ENCODE results near the gene CEP192.
"Not testable (repeated sequence)": the region's sequence is repeated elsewhere in the genome, so short reads cannot be mapped to it uniquely, and the experiment has no call there.

The CEP192 gene

GRCh38 chr18:12968619-12969018 is 22.5 kb upstream of the CEP192 start:
- CTCF ChIA-PET, result no interaction called here
- Mint-ChIP-seq H3K27me3 (no peaks in the 10 kb centered on the region), H3K36me3 (peaks cover 47% of the 10 kb centered on the region), H3K4me3 (no peak overlapping the region), H3K4me1 (peaks cover 22% of the 10 kb centered on the region), H3K9me3 (no peaks in the 10 kb centered on the region), H3K27ac (peak overlapping the region; percentile 9)
- DNase-seq, result no peak

GRCh38 chr18:12973562-12974213 is 17.5 kb upstream of the CEP192 start:
- peak overlapping the region; percentile 0 for H3K27ac Mint-ChIP-seq

GRCh38 chr18:12975488-12975887 is 15.7 kb upstream of the CEP192 start:
- H3K27me3 Mint-ChIP-seq, result no peaks in the 10 kb centered on the region
- no peak overlapping the region for H3K4me3 Mint-ChIP-seq
- H3K4me1 Mint-ChIP-seq, result no peaks in the 10 kb centered on the region
- no peaks in the 10 kb centered on the region for H3K9me3 Mint-ChIP-seq
- peak overlapping the region; percentile 12 for H3K27ac Mint-ChIP-seq
- H3K36me3 Mint-ChIP-seq, result peaks cover 44% of the 10 kb centered on the region
- CTCF ChIA-PET, result no interaction called here
- DNase-seq, result no peak

More at GRCh38 chr18:12973562-12974213, 17.5 kb upstream of the CEP192 start:
- Mint-ChIP-seq H3K4me3 (no peak overlapping the region), H3K36me3 (peaks cover 49% of the 10 kb centered on the region), H3K27me3 (no peaks in the 10 kb centered on the region), H3K9me3 (no peaks in the 10 kb centered on the region), H3K4me1 (peaks cover 11% of the 10 kb centered on the region)
- DNase-seq, result no peak
- CTCF ChIA-PET, result interaction anchor here (1.4 kb wide), 1 partner anchor 11 kb away, joined by 6 read pairs; no protein-coding TSS in a partner anchor

- no peak for DNase-seq
- H3K4me3 Mint-ChIP-seq, result no peak overlapping the region
- H3K36me3 Mint-ChIP-seq, result peaks cover 41% of the 10 kb centered on the region
- CTCF ChIA-PET, result no interaction called here
- H3K4me1 Mint-ChIP-seq, result no peaks in the 10 kb centered on the region
- no peaks in the 10 kb centered on the region for H3K9me3 Mint-ChIP-seq
- no peaks in the 10 kb centered on the region for H3K27me3 Mint-ChIP-seq
- no peak overlapping the region for H3K27ac Mint-ChIP-seq
Observed at GRCh38 chr18:12976305-12976704, 14.9 kb upstream of the CEP192 start.

GRCh38 chr18:12980065-12980464 is 11.1 kb upstream of the CEP192 start:
- H3K36me3 Mint-ChIP-seq, result peaks cover 29% of the 10 kb centered on the region
- H3K27ac Mint-ChIP-seq, H3K4me3 Mint-ChIP-seq, H3K9me3 Mint-ChIP-seq, H3K27me3 Mint-ChIP-seq, DNase-seq, H3K4me1 Mint-ChIP-seq, CTCF ChIA-PET: not testable (repeated sequence)

GRCh38 chr18:12989397-12990122 is 1.6 kb upstream of the CEP192 start:
- DNase-seq, result no peak
- H3K27ac Mint-ChIP-seq, result peak overlapping the region; percentile 93
- H3K36me3 Mint-ChIP-seq, result peaks cover 18% of the 10 kb centered on the region
- H3K4me1 Mint-ChIP-seq, result peaks cover 20% of the 10 kb centered on the region
- no peaks in the 10 kb centered on the region for H3K9me3 Mint-ChIP-seq
- CTCF ChIA-PET, result interaction anchor here (1.0 kb wide), 1 partner anchor 263 kb away, joined by 3 read pairs; no protein-coding TSS in a partner anchor
- H3K27me3 Mint-ChIP-seq, result peaks cover 3% of the 10 kb centered on the region
- peak overlapping the region; percentile 97 for H3K4me3 Mint-ChIP-seq

GRCh38 chr18:12990123-12990475 is 1.1 kb upstream of the CEP192 start:
- CTCF ChIA-PET, result no interaction called here
- Mint-ChIP-seq H3K9me3 (no peaks in the 10 kb centered on the region), H3K36me3 (peaks cover 18% of the 10 kb centered on the region), H3K27ac (peak overlapping the region; percentile 93), H3K27me3 (peaks cover 3% of the 10 kb centered on the region), H3K4me1 (peaks cover 20% of the 10 kb centered on the region), H3K4me3 (peak overlapping the region; percentile 97)
- peak; percentile 36 for DNase-seq

- Mint-ChIP-seq H3K27me3 (peaks cover 3% of the 10 kb centered on the region), H3K9me3 (no peaks in the 10 kb centered on the region), H3K4me1 (peaks cover 20% of the 10 kb centered on the region), H3K36me3 (peaks cover 17% of the 10 kb centered on the region), H3K4me3 (peak overlapping the region; percentile 97), H3K27ac (peak overlapping the region; percentile 93)
- CTCF ChIA-PET, result interaction anchor here (1.1 to 1.2 kb wide), 2 partner anchors 10 to 169 kb away, joined by 3 to 5 read pairs; no protein-coding TSS in a partner anchor
- DNase-seq, result no peak
Observed at GRCh38 chr18:12990641-12990966, 558 bp upstream of the CEP192 start.

- CTCF ChIA-PET, result interaction anchor here (1.2 kb wide), 1 partner anchor 8 kb away, joined by 5 read pairs; no protein-coding TSS in a partner anchor
- DNase-seq, result no peak
- peaks cover 14% of the 10 kb centered on the region for H3K36me3 Mint-ChIP-seq
Observed at GRCh38 chr18:12991821-12992179, 638 bp downstream of the CEP192 start.

GRCh38 chr18:12993439-12993838 is 2.3 kb downstream of the CEP192 start:
- Mint-ChIP-seq H3K36me3 (peaks cover 13% of the 10 kb centered on the region), H3K27me3 (peaks cover 3% of the 10 kb centered on the region), H3K4me3 (peak overlapping the region; percentile 97), H3K27ac (no peak overlapping the region), H3K9me3 (no peaks in the 10 kb centered on the region), H3K4me1 (peaks cover 23% of the 10 kb centered on the region)
- no peak for DNase-seq
- CTCF ChIA-PET, result no interaction called here

More at GRCh38 chr18:12991821-12992179, 638 bp downstream of the CEP192 start:
- Mint-ChIP-seq H3K4me3 (peak overlapping the region; percentile 97), H3K4me1 (peaks cover 20% of the 10 kb centered on the region), H3K27ac (peak overlapping the region; percentile 93), H3K27me3 (peaks cover 3% of the 10 kb centered on the region), H3K9me3 (no peaks in the 10 kb centered on the region)

GRCh38 chr18:12995424-12995823 is 4.3 kb downstream of the CEP192 start:
- CTCF ChIA-PET, result no interaction called here
- H3K9me3 Mint-ChIP-seq, result no peaks in the 10 kb centered on the region

GRCh38 chr18:12995952-12996477 is 4.9 kb downstream of the CEP192 start:
- no peak for DNase-seq
- Mint-ChIP-seq H3K36me3 (peaks cover 19% of the 10 kb centered on the region), H3K4me1 (peaks cover 21% of the 10 kb centered on the region), H3K27ac (no peak overlapping the region), H3K27me3 (peaks cover 2% of the 10 kb centered on the region), H3K4me3 (no peak overlapping the region), H3K9me3 (no peaks in the 10 kb centered on the region)
- CTCF ChIA-PET, result no interaction called here

More at GRCh38 chr18:12995424-12995823, 4.3 kb downstream of the CEP192 start:
- Mint-ChIP-seq H3K27me3 (peaks cover 3% of the 10 kb centered on the region), H3K4me1 (peaks cover 26% of the 10 kb centered on the region), H3K27ac (no peak overlapping the region), H3K4me3 (no peak overlapping the region), H3K36me3 (peaks cover 17% of the 10 kb centered on the region)
- DNase-seq, result no peak

- Mint-ChIP-seq H3K36me3 (peaks cover 16% of the 10 kb centered on the region), H3K27ac (no peak overlapping the region), H3K9me3 (no peaks in the 10 kb centered on the region), H3K27me3 (no peaks in the 10 kb centered on the region), H3K4me1 (peaks cover 20% of the 10 kb centered on the region), H3K4me3 (no peak overlapping the region)
- CTCF ChIA-PET, result no interaction called here
- no peak for DNase-seq
Observed at GRCh38 chr18:12996661-12997292, 5.6 kb downstream of the CEP192 start.

- not testable (repeated sequence) for H3K27ac Mint-ChIP-seq, H3K9me3 Mint-ChIP-seq, DNase-seq, H3K4me3 Mint-ChIP-seq, H3K27me3 Mint-ChIP-seq
- CTCF ChIA-PET, result interaction anchor here (2.0 kb wide), 1 partner anchor 270 kb away, joined by 4 read pairs; no protein-coding TSS in a partner anchor
- Mint-ChIP-seq H3K4me1 (peaks cover 20% of the 10 kb centered on the region), H3K36me3 (peaks cover 15% of the 10 kb centered on the region)
Observed at GRCh38 chr18:12997330-12997729, 6.2 kb downstream of the CEP192 start.
